CMK (cell line): ENCODE results near the gene DLK1.

ENCODE experiments used
- DNase-seq: peaks from one replicate; pipeline ENCODE4 v3.0.0-alpha.2; 2010; ENCODE audit warnings: low read depth

The DLK1 gene

GRCh38 chr14:100693877-100694578 lies 32.7 kb upstream of the DLK1 start:
- no peak for DNase-seq

- no peak for DNase-seq
These were observed 31.9 kb upstream of the DLK1 start for GRCh38 chr14:100694579-100695422.

GRCh38 chr14:100695423-100695738 lies 31.3 kb upstream of the DLK1 start:
- no peak for DNase-seq

- DNase-seq: no peak
These were observed 30.7 kb upstream of the DLK1 start for GRCh38 chr14:100696008-100696407.

GRCh38 chr14:100696590-100696989 lies 30.1 kb upstream of the DLK1 start:
- no peak for DNase-seq

GRCh38 chr14:100698066-100698465 lies 28.6 kb upstream of the DLK1 start:
- DNase-seq: no peak

GRCh38 chr14:100698666-100699448 lies 27.8 kb upstream of the DLK1 start:
- no peak for DNase-seq

- no peak for DNase-seq
These were observed 25.4 kb upstream of the DLK1 start for GRCh38 chr14:100701314-100701713.

GRCh38 chr14:100702590-100702989 lies 24.1 kb upstream of the DLK1 start:
- DNase-seq: no peak

- no peak for DNase-seq
These were observed 23.1 kb upstream of the DLK1 start for GRCh38 chr14:100703386-100704220.

GRCh38 chr14:100706200-100706599 lies 20.5 kb upstream of the DLK1 start:
- DNase-seq: no peak

GRCh38 chr14:100706860-100707259 lies 19.8 kb upstream of the DLK1 start:
- DNase-seq: no peak

- no peak for DNase-seq
These were observed 18.0 kb upstream of the DLK1 start for GRCh38 chr14:100708425-100709288.

GRCh38 chr14:100709289-100710284 lies 17.1 kb upstream of the DLK1 start:
- no peak for DNase-seq

GRCh38 chr14:100710391-100710790 lies 16.3 kb upstream of the DLK1 start:
- DNase-seq: no peak

- DNase-seq: no peak
These were observed 15.7 kb upstream of the DLK1 start for GRCh38 chr14:100710826-100711462.

- DNase-seq: peak; percentile 83
These were observed 15.2 kb upstream of the DLK1 start for GRCh38 chr14:100711493-100711892.

- DNase-seq: no peak
These were observed 14.2 kb upstream of the DLK1 start for GRCh38 chr14:100712490-100712889.

- DNase-seq: no peak
These were observed 13.0 kb upstream of the DLK1 start for GRCh38 chr14:100713705-100714104.
